HG02852 (cell line): ENCODE data around the gene MEF2A.
"Not testable (repeated sequence)": the region's sequence is repeated elsewhere in the genome, so short reads cannot be mapped to it uniquely, and the experiment has no call there.

Source experiments
- ATAC-seq: cut with Tn5 transposase; IDR thresholded peaks from one replicate; pipeline ENCODE4 v1.9.1; 2021; ENCODE audit warnings: mild to moderate bottlenecking, moderate library complexity; ENCODE audit not compliant: unreplicated experiment

Gene MEF2A

DNA sequence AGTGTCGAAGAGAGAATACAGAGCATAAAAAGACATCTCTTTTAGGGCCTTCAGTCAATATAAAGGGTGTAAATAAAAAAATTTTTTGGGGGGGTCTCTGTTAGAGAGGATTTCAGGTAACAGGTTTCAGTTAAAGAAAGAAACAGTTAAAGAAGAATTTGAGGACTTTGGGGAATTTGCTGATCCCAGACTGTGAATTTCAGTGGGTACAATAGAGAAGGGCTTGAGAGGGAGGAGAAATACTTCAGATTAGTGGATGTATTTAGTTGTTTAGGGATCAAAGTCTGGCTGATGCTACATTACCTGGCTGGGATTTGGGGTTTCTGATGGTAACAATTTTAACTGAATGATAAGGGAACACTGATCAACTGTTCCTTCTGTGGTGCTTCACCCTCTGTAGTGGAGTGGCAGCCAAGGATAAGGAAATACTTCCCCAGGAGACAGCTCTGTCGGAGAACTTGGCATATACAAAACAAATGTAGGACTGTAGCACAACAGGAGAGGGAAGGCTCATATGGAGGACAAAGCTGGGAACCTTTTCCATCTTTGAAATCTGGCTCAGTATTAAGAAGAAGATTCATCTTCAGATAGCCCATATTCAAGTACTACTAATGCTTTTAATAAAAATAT lies 79.2 kb downstream of the MEF2A start:
- ATAC-seq: no peak

- ATAC-seq: no peak
Measured at GRCh38 chr15:99645543-99645935, 79.8 kb downstream of the MEF2A start.

DNA sequence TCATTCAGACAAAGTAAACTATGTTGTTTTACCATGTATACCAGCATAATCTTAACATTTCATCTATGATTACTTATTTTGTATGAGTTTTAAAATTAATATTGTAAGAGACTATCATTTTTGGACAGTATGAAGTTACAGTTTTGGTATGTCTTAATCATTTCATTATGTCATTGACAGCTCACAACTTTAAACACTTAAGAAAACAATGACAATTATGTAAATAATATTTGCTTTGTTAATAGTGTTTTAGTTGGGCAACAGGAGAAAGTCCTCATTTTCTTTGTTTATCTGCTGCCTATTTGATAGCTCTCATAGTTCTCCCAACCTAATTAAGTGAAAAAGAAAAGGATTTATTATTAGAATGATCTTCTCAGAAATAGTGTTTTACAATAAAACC lies 80.2 kb downstream of the MEF2A start:
- ATAC-seq: no peak

DNA sequence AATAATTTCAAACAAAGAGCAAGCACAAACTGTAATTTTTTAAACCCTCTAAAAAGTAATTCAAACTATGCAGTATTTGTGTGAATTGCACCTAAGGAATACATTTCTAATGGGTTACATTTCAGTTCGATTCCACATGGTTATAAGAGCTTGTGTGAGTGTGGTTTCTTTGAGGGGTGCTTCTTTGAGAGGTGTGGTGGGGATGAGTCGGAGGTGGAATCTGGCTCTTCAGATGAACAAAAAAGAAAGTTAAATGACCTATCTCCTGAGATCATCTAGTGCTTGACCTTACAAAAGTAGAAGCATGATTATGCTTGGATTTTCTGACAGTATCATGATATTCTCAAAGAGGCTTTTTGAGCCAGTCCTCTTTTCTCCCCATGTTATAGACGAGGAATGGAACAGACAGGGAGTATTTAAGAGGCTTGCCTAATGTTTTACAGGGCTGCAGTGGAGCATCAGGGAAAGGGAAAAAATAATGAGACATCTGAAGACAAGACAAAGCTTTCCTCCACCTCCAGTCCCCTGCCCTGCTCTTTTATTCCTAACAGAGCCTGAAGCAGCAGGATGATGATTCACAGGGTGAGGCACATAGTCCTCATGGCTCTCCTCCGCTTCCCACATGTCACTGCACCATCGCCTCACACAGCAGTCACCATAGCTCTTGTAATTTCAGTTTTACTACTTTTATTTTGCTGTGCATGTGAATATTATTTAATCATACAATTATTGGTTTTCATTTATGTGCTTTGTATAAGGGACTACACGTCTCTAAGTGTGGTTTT lies 85.4 kb downstream of the MEF2A start:
- no peak for ATAC-seq

GRCh38 chr15:99656205-99656604 lies 90.4 kb downstream of the MEF2A start:
- no peak for ATAC-seq

GRCh38 chr15:99657996-99658395 lies 92.2 kb downstream of the MEF2A start:
- ATAC-seq: no peak

DNA sequence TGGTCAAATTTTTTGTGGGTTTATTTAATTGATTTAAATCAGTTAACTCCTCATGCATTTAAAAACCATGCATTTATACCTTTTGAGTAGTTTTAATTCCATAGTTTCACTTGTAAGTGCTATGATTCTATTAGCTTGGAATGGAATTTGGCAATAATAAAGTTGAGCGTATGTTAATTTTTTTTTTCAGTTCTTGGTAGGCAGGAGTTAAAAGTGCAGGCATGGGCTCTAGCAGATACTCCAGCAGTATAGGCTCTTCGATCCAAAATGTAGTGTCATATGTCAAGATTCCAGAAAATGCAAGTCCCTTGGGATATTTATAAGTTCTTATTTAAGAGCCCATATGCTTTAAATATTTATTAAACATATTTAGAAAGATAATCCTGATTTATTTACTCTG lies 97.1 kb downstream of the MEF2A start:
- ATAC-seq: no peak

- not testable (repeated sequence) for ATAC-seq
Measured at GRCh38 chr15:99666073-99666472, 100.3 kb downstream of the MEF2A start.

GRCh38 chr15:99668533-99669182 lies 102.9 kb downstream of the MEF2A start:
- no peak for ATAC-seq

DNA sequence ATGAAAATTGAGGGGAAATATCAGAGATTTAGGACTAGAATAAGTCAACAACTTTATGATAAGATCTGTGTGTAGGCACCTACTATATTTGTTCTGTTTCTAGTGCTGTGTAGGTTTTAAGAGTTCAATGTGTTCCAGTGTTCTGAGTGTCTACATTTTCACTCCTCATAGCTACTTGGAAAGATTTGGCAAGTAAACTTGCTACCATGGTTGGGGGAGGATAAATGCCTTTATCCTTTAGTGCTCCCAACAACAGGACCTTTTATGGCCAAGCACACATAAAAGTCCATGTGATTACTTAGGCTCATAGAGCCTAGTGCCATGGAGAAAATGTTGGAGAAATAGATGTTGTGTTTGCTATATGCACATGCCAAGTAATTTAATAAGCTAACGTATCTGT lies 103.5 kb downstream of the MEF2A start:
- no peak for ATAC-seq

GRCh38 chr15:99671926-99672635 lies 106.3 kb downstream of the MEF2A start:
- no peak for ATAC-seq

DNA sequence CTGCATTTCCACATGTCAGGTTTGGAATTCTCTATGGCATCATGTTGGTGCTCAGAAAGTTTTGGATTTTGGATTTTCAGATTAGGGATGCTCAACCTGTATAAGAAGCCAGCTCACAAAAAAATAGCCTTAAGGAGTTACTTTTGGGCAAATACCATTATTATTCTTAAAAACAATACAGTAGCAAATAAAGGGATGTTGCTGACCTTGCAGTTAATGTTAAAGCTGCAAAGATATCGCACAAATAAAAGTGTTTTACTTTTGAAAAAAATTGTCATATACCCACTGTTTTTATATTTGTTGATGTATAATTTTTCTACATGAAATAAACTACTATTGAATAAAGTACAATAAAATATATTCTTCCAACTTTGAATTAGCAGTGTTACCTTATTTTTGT lies 107.3 kb downstream of the MEF2A start:
- ATAC-seq: no peak

- ATAC-seq: no peak
Measured at GRCh38 chr15:99674279-99674678, 108.5 kb downstream of the MEF2A start.

- no peak for ATAC-seq
Measured at GRCh38 chr15:99677540-99678134, 111.9 kb downstream of the MEF2A start.

- no peak for ATAC-seq
Measured at GRCh38 chr15:99680276-99680675, 114.5 kb downstream of the MEF2A start.

GRCh38 chr15:99681990-99682389 lies 116.2 kb downstream of the MEF2A start:
- ATAC-seq: no peak

DNA sequence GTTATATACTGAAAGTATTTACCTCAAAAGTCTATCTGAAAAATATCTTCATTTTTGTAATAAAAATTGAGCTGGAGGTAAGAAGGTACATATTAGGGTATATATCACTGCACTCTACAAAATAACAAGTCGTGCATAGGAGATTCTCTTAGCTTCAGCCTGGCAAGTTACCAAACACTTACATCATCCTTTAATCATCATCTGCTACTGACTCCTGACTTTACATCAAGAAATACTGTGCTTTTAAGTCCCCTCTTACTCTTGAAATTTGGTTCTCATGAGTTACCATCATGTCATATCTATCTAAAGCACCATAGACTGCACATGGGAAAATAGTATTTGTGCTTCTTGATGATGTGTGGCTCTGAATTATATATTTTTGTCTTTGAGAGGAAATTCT lies 116.7 kb downstream of the MEF2A start:
- no peak for ATAC-seq

DNA sequence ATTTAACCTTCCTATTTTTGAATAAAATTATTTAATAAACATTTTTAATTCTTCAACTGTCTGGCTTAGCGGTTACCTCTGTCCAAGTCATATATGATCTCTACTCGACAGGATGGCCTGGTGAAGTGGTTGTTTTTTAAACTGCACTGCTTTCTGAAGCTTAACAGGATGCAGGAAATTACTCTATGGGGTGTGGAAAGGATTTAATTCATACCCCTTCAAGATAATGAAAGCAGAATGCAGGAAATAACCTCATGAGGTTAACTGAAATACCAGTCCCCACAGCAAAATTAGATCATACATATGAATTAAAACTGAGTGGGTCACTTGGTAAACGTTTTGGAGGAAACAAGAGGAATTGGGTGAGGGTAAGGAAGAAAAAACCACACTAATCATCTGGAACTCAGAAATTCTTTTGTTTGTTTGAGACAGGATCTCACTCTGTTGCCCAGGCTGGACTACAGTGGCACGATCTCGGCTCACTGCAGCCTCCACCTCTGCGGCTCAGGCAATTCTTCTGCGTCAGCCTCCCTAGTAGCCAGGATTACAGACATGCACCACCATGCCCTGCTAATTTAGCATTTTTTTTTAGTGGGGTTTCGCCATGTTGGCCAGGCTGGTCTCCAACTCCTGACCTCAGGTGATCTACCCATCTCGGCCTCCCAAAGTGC lies 117.4 kb downstream of the MEF2A start:
- no peak for ATAC-seq

DNA sequence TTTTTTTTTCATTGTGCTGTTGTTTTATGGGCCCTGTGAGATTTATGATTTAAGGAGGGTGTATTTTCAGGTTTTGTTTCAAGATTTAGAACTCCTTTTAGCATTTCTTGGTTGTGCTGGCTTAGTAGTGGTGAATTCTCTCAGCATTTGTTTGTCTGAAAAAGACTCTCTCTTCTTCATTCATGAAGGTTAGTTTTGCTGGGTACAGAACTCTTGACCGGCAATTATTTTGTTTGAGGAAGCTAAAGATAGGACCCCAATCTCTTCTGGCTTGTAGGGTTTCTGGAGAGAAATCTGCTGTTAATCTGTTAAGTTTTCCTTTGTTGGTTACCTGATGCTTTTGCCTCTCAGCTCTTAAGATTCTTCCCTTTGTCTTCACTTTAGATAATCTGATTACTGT lies 120.5 kb downstream of the MEF2A start:
- ATAC-seq: no peak

GRCh38 chr15:99692825-99693224 lies 127.0 kb downstream of the MEF2A start:
- no peak for ATAC-seq

DNA sequence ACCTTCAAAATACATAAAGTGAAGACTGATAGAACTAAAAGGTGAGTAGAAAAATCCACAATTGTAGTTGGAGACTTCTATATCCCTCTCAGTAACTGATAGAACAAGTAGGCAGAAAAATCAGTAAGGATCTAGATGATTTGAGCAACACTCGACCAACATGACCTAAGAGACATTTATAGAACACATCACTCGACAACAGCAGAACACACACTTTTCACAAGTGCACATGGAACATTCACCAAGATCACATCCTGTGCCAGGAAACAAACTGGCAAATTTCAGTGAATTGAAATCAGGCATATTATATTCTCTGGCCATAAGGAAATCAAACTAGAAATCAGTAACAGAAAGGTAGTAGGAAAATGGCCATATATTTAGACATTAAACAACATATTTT lies 130.3 kb downstream of the MEF2A start:
- no peak for ATAC-seq
